ENCODE data around the gene TMEM273.

Gene TMEM273

DNA sequence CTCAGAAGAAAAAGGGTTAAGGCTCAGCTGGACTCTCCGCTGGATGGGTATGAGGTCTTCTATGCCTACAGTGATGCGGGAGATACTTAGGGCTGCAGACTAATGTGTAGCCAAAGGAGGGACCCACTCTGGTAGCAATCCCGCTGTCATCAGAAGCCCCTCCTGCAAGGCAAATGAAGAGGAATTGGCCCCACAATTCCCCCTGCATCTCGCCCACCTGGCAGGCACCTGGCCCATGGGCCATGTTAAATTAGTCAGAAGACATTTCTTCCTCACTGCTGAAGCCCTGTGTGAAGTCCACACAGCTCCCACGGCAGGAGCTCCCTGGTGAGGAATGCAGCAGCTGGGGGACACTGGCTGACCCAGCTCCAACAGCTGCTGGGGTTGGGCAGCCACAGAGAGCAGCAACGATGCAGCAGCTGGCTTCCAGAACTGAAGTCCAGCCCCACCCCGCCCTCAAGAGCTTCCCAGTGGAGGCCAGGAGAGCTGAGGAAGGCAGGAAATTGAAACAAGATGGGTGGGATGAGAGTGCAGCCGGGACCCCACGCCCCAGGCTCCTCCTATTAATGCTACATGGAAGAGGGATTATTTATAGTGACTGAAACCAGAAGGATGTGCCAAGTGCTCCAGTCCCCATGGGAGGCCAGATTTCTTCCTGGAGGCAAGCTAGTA is 78.4 kb downstream of the TMEM273 start:
- no peaks in the 10 kb centered on the region; the same call in 1 of the 2 replicates for H3K27me3 ChIP-seq (replicated peaks; ENCODE audit: control insufficient read depth, insufficient read depth, low read length)
- no peak overlapping the region for H3K4me3 ChIP-seq (replicated peaks; ENCODE audit: low read depth, low read length)
- H3K36me3 ChIP-seq (ENCODE audit: control insufficient read depth, insufficient read depth, low read length) = no peaks in the 10 kb centered on the region
- DNase-seq (ENCODE audit: extremely low read depth, insufficient read length) = no peak
- TF ChIP-seq, protein P1, sequence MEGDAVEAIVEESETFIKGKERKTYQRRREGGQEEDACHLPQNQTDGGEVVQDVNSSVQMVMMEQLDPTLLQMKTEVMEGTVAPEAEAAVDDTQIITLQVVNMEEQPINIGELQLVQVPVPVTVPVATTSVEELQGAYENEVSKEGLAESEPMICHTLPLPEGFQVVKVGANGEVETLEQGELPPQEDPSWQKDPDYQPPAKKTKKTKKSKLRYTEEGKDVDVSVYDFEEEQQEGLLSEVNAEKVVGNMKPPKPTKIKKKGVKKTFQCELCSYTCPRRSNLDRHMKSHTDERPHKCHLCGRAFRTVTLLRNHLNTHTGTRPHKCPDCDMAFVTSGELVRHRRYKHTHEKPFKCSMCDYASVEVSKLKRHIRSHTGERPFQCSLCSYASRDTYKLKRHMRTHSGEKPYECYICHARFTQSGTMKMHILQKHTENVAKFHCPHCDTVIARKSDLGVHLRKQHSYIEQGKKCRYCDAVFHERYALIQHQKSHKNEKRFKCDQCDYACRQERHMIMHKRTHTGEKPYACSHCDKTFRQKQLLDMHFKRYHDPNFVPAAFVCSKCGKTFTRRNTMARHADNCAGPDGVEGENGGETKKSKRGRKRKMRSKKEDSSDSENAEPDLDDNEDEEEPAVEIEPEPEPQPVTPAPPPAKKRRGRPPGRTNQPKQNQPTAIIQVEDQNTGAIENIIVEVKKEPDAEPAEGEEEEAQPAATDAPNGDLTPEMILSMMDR (IDR thresholded peaks at IDR 0.05; ENCODE audit: insufficient read depth, low read length, poor library complexity, severe bottlenecking) = no peak

DNA sequence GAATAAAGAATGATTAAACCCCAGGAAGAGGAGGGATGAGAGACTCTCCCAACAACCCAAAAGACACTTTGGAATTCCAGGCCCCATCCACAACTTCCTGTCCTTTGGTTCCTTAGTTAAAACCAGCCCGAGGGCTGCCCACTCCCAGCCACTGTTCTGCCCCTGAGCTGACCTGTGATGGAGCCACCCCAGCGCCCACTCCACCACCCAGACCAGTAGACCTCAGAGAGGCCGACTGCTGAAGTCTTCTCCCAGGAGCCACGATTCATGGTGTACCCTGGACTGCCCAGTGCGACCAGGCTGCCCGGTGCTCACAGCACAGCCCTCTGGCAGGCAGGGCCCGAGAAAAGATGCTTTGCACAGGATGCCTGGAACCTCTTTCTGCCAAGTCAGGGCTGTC is 79.5 kb downstream of the TMEM273 start:
- H3K4me3 ChIP-seq (replicated peaks; ENCODE audit: low read depth, low read length) = no peak overlapping the region
- no peaks in the 10 kb centered on the region; the same call in 1 of the 2 replicates for H3K27me3 ChIP-seq (replicated peaks; ENCODE audit: control insufficient read depth, insufficient read depth, low read length)
- no peaks in the 10 kb centered on the region for H3K36me3 ChIP-seq (ENCODE audit: control insufficient read depth, insufficient read depth, low read length)
- TF ChIP-seq, protein P1 (IDR thresholded peaks at IDR 0.05; ENCODE audit: insufficient read depth, low read length, poor library complexity, severe bottlenecking) = no peak
- DNase-seq (ENCODE audit: extremely low read depth, insufficient read length) = no peak

DNA sequence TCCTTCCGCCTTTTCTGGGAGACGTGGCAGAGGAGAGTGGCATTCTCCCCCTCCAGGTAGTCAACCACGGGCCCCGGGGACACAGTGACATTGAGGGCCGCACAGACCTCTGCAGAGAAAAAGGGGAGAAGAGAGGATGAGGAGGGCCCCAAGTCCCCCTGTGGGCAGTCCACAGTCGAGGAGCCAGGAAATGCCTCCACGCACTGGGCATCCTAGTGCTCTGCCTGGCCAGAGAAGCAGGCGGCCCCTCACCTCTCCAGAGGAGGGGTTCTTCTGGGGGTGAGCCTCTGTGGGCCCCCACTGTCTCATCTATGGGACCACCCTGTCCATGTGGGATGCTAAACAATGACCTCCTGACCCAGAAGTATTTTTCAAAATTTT is 80.3 kb downstream of the TMEM273 start:
- no peak overlapping the region for H3K4me3 ChIP-seq (replicated peaks; ENCODE audit: low read depth, low read length)
- no peaks in the 10 kb centered on the region for H3K36me3 ChIP-seq (ENCODE audit: control insufficient read depth, insufficient read depth, low read length)
- TF ChIP-seq, protein P1 (IDR thresholded peaks at IDR 0.05; ENCODE audit: insufficient read depth, low read length, poor library complexity, severe bottlenecking) = no peak
- DNase-seq (ENCODE audit: extremely low read depth, insufficient read length) = no peak
- H3K27me3 ChIP-seq (replicated peaks; ENCODE audit: control insufficient read depth, insufficient read depth, low read length) = no peaks in the 10 kb centered on the region; the same call in 1 of the 2 replicates

DNA sequence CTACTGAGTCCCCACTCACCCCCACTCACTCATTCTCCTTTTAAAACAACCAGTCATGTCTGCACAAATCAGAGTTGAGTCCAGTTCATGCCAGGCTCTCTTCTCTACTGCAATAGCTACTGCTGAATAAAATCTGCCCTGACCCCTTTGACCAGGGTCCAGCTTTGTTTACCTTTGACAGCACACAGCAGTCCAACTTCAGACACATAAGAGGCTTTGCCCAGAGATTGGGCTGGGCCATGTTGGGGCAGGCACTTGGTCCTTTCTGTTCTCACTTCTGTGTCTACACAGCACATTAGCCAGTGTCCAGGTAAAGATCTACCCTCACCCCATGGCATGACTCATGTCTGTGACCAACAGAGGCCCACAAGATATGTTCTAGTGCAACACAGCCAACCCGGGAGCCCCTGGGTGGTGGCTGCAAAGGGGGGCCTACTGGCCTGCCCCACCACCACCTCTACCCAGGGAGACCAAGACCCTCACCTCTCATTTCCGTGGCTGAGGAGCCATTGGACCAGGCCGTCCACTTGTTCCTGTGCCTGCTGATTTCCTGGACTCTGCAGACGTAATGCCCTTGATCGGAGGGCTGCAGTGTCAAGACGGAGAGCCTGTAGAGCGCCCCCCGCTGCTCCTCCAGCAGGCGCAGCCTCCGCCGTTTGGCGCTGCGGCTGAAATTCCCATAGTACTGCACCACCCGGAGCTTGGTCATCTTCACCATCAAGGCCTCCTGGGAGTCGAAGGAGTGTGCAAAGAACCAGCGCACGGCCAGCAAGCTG is 80.9 kb downstream of the TMEM273 start:
- DNase-seq (ENCODE audit: extremely low read depth, insufficient read length) = no peak
- Histone ChIP-seq H3K27me3 (replicated peaks; ENCODE audit: control insufficient read depth, insufficient read depth, low read length) (no peaks in the 10 kb centered on the region; the same call in 1 of the 2 replicates), H3K36me3 (ENCODE audit: control insufficient read depth, insufficient read depth, low read length) (no peaks in the 10 kb centered on the region), H3K4me3 (replicated peaks; ENCODE audit: low read depth, low read length) (no peak overlapping the region)
- TF ChIP-seq, protein P1 (IDR thresholded peaks at IDR 0.05; ENCODE audit: insufficient read depth, low read length, poor library complexity, severe bottlenecking) = no peak

DNA sequence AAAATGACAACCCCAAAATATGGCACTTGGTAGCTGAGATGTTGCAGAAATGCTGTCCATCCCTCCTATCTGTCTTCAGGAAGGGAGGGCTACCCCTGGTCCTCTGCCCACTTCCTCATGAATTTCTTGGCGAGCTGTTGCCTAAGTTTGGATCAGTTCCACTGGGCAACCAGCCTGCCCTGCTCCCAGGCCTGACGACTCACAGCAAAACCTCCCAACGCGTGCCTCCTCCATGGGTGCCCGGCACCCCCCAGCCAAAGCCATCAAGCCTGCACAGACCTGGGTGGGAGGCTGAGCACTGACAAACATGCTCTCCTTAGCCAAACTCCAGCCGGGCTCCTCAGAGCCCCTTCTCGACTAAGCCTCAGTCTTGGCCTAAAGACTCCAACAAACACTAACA is 81.7 kb downstream of the TMEM273 start:
- Histone ChIP-seq H3K27me3 (replicated peaks; ENCODE audit: control insufficient read depth, insufficient read depth, low read length) (no peaks in the 10 kb centered on the region; the same call in 1 of the 2 replicates), H3K4me3 (replicated peaks; ENCODE audit: low read depth, low read length) (no peak overlapping the region), H3K36me3 (ENCODE audit: control insufficient read depth, insufficient read depth, low read length) (no peaks in the 10 kb centered on the region)
- TF ChIP-seq, protein P1 (IDR thresholded peaks at IDR 0.05; ENCODE audit: insufficient read depth, low read length, poor library complexity, severe bottlenecking) = no peak
- DNase-seq (ENCODE audit: extremely low read depth, insufficient read length) = no peak
